NCI-H2081 treated with DMSO at 0.1 percent for 48 hours (cell line): Measurements from ENCODE around the gene PLG.
"Not testable (repeated sequence)": the region's sequence is repeated elsewhere in the genome, so short reads cannot be mapped to it uniquely, and the experiment has no call there.

ENCODE experiments used
- DNase-seq: peaks from one replicate; lab custom pipeline; 2025; lab: John Stamatoyannopoulos, UW

PLG gene

DNA sequence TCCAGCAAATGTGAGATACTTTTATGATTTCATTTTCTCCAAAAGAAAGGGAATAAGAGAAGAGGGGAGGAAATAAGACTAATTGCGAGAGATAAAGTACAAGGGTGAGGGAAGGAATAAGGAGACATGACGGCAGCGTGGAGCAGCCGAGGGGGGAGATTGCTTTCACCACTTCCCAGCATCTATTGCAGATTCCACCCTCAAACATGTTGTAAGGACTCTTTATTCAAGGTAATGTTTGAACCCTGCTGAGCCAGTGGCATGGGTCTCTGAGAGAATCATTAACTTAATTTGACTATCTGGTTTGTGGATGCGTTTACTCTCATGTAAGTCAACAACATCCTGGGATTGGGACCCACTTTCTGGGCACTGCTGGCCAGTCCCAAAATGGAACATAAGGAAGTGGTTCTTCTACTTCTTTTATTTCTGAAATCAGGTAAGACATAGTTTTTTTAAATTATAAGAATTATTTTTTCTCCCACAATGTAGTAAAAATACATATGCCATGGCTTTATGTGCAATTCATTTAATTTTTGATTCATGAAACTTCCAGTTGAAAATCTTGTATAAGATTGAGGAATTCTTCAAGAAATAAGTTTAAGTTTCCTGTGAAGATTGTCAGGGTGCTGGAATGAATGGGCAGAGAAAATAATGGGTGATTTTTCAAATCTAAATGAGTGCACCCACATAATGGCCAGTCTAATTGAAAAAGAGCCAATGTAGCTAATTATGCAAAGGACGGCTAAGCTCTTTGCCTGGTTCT, at the start of gene PLG:
PLG (plus strand) TSS at position 327 of the 763 bp plus-strand sequence; CDS start at position 388, 61 bp downstream.
- not testable (repeated sequence) for DNase-seq

DNA sequence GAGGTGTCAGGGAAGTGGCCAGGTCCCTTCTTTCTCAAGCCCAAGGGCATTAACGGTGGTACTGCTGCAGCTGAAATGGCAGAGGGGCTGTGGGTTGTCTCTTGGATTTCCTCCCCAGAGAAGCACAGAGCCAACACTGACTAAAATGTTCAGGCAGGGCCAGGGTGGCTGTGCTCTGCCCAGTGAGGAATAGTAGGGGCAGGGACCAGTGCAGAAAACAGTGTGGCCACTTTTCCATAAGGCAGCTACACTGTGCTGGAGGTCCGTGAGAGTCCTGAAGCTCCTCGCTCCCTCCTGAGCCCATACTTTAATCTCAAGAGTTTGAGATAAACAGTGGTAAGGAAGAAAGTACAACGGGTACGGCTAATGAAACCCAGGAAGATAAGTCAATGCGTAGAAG, 42.5 kb upstream of the PLG start:
- no peak for DNase-seq

DNA sequence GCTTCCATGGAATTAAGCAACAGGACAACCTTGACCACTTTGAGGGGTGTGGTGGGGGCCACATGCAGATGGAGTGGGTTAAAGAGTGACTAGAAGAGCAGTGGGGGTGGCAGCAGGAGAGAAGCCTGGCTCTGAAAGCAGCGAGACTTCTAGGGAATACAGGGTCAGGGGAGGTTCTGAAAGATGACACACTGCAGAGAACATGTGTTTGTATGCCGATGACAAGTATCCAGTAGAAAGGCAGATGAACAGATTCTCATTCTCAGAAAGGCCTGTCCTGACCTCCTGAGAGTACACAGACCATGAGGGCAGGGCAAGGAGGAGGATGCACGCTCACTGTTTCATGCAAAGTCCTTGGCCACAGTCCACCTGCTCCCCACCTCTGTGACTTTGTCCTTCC, 40.8 kb upstream of the PLG start:
- no peak for DNase-seq

DNA sequence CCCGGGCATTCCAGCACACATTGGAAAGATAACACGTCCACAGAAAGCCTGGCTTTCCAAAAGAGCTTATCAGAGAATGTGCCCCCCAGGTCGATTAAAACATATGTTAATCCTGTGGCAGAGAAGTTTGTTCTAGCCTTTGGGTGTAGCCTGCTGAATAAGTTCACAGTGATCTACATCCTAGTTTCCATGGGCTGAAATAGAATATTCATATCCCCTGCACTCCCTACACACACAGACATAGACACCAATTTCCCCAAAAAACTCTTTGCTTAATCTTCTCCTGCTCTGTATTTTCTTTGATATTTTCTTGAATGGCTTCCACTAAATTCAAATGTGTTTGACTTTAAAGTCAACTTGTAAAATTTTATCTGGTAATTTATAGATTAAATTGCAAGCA, 39.6 kb upstream of the PLG start:
- DNase-seq: no peak

DNA sequence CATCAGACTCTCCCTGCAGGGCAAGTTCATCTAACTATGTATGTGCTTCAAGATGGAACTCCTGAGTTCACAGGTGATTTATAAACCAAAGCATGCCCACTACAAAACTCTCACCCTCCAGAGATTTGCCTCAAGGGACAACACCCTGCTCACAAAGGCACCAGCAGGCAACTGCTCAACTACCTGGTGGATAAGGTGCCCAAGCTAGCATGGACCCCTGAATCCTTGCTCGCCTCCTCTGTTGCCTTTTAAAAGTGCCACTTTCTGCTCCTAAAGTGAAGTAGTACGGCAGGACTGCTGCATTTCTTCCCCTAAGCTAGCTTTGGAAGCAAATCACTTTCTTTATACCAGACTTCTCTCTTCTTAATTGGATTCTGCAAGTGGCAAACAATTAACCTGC, 39.2 kb upstream of the PLG start:
- no peak for DNase-seq

DNA sequence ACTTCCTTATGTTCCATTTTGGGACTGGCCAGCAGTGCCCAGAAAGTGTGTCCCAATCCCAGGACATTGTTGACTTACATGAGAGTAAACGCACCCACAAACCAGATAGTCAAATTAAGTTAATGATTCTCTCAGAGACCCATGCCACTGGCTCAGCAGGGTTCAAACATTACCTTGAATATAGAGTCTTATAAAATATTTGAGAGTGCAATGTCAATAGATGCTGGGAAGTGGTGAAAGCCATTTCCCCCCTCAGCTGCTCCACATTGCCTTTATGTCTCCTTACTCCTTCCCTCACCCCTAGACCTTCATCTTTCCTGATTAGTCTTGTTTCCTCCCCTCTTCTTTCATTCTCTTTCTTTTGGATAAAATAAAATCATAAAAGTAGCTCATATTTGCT, 37.8 kb upstream of the PLG start, which contains the start of gene LPA:
LPA (minus strand) TSS at position 78 of the 400 bp plus-strand sequence; CDS start at position 17, 61 bp downstream.
- not testable (repeated sequence) for DNase-seq

DNA sequence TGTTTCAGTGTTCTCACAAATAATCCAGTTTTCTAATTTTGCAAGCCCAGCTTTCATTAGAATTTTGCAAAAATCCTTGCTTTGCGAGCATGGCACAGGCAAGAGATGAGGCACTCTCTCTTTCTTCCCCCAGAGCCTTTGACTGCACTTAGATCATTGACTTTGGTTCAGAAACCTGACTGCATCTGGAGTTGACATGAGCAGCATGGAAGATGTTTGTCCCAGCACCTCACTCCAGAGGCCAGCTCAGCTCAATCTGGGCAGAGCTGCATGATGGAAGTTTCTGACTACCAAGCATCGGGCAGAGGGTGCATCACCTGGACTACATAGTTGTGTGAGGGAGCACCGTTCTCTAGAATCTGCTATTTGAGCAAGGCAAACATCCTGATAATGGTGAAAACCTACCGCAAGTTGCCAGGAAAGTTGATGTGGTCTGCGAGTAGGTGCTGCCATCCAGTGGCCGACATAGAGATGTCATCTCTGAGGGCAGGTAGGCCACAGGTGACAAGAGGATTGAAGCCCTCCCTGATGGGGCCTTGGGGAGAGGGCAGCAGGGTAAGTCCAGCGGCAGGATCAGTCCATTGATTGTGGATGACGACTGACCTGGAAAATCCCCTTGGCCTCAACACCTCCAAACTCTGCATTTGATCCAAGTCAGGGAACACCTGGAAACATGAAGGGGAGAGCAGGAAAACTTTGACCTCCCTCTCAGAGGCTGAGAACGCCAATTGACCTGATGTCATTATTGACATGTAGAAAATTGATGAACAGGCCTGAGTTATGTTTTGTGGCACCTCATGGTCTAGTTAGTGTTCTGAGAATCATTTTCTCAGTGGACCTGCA, 34.2 kb upstream of the PLG start:
- DNase-seq: no peak

DNA sequence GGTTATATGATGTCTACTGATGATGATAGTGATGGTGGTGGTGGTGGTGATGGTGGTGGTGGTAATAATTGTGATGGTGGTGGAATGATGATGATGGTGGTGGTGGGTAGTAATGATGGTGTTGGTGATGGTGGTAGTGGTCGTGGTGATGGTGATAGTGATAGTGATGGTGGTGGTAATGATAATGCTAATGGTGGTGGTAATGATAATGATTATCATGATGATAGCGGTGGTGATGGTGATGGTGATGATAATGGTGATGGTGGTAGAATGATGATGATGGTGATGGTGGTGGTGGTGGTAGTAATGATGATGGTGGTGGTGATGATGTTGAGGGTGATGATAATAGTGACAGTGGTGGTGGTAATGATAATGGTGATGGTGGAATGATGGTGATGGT, 33.5 kb upstream of the PLG start:
- DNase-seq: no peak

DNA sequence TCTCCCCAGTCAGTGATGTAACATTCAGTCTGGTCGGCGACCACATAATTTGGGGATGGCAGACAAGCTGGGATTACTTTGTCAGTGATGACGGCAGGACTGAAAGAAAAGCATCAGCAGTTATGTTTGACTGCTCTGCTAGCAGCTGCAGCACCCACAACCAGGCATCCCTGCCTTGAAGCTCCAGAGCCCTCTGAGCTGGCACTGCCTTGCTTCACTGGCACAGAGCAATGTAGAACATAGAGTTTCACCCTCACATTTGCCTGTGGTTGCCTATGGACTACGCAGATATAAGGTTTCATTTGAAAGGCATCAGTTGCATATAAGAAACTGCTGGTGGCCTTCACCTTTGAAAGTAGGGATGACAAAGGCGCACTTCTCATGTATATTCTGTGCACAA, 25.6 kb upstream of the PLG start:
- not testable (repeated sequence) for DNase-seq

DNA sequence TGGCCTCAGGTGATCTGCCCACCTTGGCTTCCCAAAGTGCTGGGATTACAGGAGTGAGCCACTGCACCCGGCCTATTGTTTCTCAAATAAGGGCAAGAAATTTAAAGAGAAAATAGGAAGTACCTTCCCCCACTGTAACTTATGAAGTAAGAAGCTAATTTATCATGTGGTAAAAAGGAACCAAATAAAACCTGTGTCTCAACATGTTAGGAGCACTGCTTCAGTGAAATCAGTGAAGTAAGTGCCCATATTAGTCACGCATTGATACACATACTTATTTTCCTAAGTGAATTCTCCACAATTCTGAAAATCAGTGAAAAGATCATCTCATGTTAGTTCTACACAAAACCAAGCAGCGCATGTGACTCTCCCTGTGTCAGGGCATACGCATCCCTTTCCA, 23.8 kb upstream of the PLG start:
- no peak for DNase-seq

DNA sequence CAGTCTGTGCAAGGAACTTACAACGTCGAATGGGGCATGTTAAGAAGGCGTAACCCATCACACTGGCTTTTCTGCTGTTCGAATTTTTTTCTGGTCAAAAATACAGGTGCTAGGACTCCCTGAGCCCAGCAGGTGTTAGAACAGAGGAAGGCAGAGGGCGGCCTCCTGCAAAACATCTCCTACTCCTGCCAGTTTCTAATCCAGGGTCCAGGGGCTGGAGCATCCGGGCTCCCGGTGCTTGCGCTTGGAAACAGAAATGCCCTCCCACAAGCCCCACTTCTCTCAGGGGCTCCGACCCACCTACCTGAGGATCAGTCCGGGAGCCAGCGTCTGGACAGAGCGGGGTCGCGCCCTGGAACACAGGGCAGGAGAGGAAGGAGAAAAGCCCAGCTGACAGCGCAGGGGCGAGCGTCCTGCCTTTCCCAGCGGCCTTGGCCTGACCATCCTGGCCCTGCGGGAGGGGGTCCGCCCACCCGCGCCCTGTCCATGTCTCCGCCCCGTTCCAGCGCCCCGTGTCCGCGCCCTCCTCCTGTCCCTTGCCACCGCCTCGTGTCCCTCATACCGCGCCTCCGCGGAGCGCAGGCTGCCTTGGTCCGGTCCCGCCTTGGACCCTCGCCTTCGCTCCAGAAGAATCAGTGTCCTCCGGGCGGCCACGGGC, 23.2 kb upstream of the PLG start:
- no peak for DNase-seq

DNA sequence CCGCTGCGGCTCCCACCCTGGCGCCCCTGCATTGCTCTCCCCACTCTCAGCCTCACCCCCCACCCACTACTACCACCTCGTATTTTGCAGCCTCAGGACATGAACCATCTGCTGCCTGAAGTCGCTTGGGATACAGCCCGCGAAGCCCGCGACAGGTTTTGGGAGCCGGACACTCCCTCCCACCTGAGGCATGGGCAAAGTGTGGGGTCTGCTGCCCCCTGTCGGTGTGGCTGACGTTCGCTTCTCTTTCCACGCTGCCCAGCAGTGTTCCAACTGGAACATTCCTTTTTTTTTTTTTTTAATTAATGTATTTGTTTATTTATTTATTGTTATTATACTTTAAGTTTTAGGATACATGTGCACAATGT, 22.7 kb upstream of the PLG start:
- DNase-seq: no peak

DNA sequence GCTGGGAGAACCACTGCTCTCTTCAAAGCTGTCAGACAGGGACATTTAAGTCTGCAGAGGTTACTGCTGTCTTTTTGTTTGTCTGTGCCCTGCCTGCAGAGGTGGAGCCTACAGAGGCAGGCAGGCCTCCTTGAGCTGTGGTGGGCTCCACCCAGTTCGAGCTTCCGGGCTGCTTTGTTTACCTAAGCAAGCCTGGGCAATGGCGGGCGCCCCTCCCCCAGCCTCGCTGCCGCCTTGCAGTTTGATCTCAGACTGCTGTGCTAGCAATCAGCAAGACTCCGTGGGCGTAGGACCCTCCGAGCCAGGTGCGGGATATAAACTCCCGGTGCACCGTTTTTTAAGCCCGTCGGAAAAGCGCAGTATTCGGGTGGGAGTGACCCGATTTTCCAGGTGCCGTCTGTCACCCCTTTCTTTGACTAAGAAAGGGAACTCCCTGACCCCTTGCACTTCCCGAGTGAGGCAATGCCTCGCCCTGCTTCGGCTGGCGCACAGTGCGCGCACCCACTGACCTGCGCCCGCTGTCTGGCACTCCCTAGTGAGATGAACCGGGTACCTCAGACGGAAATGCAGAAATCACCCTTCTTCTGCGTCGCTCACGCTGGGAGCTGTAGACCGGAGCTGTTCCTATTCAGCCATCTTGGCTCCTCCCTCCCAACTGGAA, 16.8 kb upstream of the PLG start:
- not testable (repeated sequence) for DNase-seq

DNA sequence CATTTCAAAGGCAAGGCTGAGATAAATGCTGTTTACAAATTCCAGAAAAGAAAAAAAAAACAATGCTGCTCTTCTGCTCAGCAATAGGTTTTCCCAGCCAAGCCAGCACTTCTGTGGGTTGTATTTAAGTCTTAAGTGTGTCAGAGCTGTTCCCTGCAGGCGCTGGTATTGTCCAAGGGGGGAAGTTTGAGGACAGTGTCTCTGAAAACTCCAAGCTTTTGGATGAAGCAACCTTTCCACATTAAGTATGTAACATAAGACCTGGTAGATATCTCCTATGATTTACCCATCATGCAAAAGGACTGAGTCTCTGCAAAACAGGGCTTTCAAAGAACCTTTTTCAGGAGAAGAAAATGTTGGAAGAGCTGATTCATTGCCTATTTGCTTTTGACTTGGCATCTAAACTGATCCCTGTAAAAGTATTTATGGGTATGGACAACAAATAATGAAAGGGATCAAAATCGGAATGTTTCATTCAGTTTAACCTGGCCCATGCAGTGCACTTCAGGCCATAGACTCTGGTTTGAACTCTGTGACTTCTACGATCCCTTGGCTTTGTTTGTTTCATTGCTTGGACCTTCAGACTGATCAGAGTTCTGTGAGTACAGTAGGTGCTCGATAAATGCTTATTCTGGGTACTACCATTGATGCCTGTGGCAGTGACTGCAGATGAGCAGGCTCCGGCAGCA, 16.1 kb upstream of the PLG start:
- no peak for DNase-seq

DNA sequence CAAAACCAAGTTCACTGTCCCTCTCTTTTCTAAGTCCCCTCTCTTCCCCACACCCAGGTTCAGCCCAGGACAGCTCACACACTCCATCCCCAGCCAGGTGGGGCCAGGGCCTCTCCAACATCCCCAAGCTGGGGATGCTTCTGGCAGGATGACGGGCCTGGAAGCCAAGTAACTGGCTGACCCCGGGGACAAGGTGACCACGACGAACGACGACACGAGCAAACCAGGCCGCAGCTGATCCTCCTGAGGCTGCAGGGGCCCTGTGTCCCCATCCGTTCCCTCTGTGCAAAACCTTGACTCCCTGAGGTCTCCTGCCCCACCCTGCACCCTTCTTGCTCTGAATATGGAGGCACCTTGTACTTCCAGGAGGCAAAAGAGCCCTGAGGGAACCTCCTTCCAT, 11.6 kb upstream of the PLG start:
- DNase-seq: no peak

DNA sequence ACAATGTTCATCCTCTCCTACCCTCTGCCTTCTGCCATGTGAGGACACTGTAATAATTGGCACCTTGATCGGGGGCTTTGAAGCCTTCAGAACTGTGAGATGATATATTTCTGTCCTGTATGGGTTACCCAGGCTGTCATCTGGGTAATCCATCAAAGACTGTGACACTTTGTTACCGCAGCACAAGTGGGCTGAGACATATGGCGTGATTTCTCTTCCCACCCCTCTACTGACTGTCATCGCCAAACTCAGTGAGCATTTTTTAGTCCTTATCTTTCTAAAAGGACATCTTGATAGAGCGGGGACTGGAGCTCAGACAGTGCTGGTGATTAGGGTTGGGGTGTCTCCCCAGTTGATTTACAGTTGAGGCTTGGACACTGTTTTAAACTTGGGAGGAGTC, 10.4 kb upstream of the PLG start:
- no peak for DNase-seq

DNA sequence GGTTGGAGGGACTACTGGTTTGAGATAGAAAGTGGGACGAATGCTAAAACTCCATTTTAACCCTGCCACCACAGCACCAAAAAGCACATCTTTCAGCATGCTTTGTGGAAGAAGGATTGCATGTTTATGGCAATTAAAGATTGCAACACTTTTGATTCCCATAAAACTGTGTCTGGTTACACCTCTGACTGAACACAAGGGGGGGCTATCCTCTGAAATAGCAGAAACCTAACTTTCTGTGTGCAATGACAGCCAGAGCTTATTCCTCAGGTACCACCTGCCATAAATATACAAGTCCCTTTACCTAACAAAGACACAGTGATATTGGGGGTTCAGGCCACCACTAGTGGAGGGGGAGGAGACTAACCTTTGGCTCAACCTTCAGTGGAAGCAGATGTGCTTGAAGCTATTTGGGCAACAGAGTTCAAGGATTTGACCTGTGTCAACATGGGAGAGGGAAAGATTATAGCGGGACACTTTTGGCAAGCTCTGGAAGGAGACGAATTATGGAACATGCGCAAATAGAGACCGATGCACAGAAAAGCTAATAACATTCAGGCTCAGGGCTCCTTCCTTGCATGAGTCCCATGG, 9.6 kb upstream of the PLG start:
- DNase-seq: no peak

DNA sequence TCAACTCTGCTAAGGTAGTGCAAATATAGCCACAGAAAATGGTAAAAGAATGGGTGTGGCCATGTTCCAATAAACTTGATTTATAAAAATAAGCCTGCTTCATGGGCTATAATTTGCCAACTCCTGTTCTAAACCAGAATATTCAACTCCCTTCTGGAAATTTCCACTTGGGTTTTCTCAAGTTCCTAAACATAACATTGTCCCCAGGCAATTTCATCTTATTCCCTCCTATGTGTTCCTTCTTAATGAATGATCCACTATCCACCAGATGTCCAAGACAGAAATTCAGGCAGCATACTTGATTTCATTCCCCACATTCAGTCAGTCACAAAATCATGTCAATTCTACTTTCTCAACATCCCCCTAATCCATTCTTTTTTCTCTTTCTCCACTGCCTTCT, 7.0 kb upstream of the PLG start:
- not testable (repeated sequence) for DNase-seq

DNA sequence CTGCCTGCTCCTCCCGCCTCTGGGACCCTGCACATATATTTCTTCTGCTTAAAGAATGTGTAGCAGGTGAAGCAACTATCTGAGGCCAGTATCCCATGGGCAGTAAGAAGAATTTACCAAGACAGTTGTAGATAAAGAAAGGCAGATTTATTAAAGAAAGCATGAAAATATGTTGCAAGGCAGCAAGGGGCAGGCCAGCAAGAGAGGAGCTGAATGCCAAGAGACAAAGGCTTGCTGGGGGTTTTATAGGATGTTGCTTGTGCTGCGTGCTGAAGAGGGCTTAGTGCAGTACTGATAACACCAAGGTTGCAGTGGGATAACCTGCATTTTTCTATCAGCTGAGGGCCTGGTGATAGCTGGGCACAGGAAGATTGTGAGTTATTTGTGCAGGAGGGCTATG, 6.4 kb upstream of the PLG start:
- not testable (repeated sequence) for DNase-seq

DNA sequence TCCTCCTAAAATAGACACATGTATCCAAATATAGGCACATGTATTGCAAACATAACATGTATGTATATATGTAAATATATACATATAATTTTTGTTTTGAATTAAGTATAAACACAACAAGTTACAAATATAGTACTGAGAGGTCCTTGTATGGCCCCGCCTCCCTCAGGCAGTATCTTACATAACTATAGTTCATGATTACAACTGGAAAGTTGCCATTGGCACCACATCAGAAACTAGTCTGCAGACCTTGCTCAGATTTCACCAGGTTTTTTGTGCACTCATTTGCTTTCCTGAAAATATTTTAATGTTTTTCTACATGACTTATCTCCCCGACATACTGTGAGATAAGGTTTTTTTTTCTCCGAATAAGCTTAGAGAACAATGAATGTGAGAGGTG, 5.2 kb upstream of the PLG start:
- not testable (repeated sequence) for DNase-seq

DNA sequence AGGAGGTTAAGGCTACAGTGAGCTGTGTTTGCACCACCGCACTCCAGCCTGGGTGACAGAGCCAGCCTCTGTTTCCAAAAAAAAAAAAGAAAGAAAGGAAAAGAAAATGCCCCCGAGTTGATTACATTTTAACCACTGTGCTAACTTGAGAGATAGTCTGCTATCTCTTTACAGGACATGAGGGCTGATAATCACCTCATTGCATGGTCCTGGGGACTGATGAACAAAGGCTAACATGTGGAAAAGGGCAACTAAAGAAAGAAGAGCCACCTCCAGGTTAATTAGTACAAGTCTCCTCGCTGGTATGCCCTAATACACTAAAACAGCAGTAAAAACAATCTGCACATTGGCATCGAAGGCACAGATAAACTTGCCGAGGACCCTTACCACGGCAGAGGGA, 4.2 kb upstream of the PLG start:
- DNase-seq: no peak
